ENCODE measurements around the gene HNRNPAB.

DNA sequence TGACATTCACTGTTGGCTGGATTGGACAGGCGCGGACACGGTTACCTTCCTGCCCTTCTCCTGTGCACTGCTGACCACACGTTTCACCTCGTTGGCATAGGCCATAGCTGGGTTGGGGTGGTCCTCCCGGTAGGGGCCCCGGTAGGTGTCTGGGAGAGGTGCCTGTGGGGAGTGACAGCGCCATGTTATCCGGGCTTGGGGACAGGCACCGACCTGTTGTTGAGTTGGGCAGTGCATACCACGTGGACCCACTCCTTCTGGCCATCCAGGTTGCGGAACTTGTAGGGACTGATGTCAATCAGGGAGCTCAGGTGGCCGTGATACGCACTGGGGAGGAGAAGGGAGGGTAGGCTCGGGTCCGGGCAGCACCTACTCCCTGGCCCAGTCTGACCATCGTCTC lies 20.1 kb downstream of the HNRNPAB start:
- TF ChIP-seq, protein P1, sequence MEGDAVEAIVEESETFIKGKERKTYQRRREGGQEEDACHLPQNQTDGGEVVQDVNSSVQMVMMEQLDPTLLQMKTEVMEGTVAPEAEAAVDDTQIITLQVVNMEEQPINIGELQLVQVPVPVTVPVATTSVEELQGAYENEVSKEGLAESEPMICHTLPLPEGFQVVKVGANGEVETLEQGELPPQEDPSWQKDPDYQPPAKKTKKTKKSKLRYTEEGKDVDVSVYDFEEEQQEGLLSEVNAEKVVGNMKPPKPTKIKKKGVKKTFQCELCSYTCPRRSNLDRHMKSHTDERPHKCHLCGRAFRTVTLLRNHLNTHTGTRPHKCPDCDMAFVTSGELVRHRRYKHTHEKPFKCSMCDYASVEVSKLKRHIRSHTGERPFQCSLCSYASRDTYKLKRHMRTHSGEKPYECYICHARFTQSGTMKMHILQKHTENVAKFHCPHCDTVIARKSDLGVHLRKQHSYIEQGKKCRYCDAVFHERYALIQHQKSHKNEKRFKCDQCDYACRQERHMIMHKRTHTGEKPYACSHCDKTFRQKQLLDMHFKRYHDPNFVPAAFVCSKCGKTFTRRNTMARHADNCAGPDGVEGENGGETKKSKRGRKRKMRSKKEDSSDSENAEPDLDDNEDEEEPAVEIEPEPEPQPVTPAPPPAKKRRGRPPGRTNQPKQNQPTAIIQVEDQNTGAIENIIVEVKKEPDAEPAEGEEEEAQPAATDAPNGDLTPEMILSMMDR (IDR thresholded peaks at IDR 0.05): no peak
- TF ChIP-seq EP300 (IDR thresholded peaks at IDR 0.05; ENCODE audit: low read depth) (no peak), POLR2A (IDR thresholded peaks at IDR 0.05) (no peak)
